Left lung (tissue), 10 donors: ENCODE measurements around the gene VARS1. TPM values are rescaled to one million over a fixed set of nuclear protein-coding genes. Genes with fewer than 3 reads are reported as not detected.

Source experiments
- ATAC-seq: fragments of 200-7000 bp; cut with Tn5 transposase; one replicate; pipeline ENCODE4 v1.9.1; 2020; ENCODE audit warnings: moderate library complexity
- DNase-seq, 4 donors: peaks; one replicate each; pipeline ENCODE4 v3.0.0-alpha.2; 2013 to 2020
- H3K27ac ChIP-seq, 2 donors: fragments of 200-600 bp; sonication (generic) in 1 of 2; one replicate each; pipeline versions ENCODE4 v1.5.0 to v1.8.0; 2020 to 2021
- H3K27me3 ChIP-seq, 2 donors: fragments of 200-600 bp; sonication (generic) in 1 of 2; one replicate each; pipeline versions ENCODE4 v1.5.0 to v1.8.0; 2020 to 2021
- H3K36me3 ChIP-seq, 2 donors: fragments of 200-600 bp; sonication (generic) in 1 of 2; one replicate each; pipeline versions ENCODE4 v1.5.0 to v1.8.0; 2020 to 2021
- H3K4me1 ChIP-seq, 2 donors: fragments of 200-600 bp; one replicate each; pipeline ENCODE4 v1.8.0; 2021
- H3K4me3 ChIP-seq, 2 donors: fragments of 200-600 bp; sonication (generic) in 1 of 2; one replicate each; pipeline versions ENCODE4 v1.5.0 to v1.8.0; 2020 to 2021; ENCODE audit warnings: mild to moderate bottlenecking in 1 of 2
- H3K9me3 ChIP-seq, 2 donors: fragments of 200-600 bp; sonication (generic) in 1 of 2; one replicate each; pipeline versions ENCODE4 v1.5.0 to v1.8.0; 2020 to 2021
- intact Hi-C, 2 donors: fragments of 100-400 bp; cut with DNase I; formaldehyde crosslinking; loops; one replicate each; pipeline versions ENCODE4 v1.11.2 to v1.14.2; 2022
- polyA plus RNA-seq, 6 donors: library from polyadenylated mRNA; unstranded; fragments of 120-200 nt; gene quantifications; one replicate each; pipeline ENCODE4 v1.2.1, GENCODE V29; 2013; ENCODE audit not compliant: insufficient read length in 6 of 6
- total RNA-seq, 2 donors: library from RNA; stranded (reverse); fragmentation: NEBNext Ultra II Directional; extraction: Animal tissue kit (Norgen Biotek cat#: 25700); gene quantifications; one replicate each; pipeline ENCODE4 v1.2.1, GENCODE V29; 2021
- TF ChIP-seq, protein P1 (sequence below), 2 donors: fragments of 200-600 bp; sonication (generic) in 1 of 2; IDR thresholded peaks; one replicate each; pipeline versions ENCODE4 v1.5.0 to v1.8.0; 2021; ENCODE audit warnings: antibody characterized with exemption in 2 of 2
- donor health status: DM: no; HTN: yes; CAD: no.
- donor health status: DM: no; HTN: no; CAD: no.

Gene VARS1
- total and polyA plus RNA-seq, 8 donors, result 38.4 to 103 (median 46.6) TPM

DNA sequence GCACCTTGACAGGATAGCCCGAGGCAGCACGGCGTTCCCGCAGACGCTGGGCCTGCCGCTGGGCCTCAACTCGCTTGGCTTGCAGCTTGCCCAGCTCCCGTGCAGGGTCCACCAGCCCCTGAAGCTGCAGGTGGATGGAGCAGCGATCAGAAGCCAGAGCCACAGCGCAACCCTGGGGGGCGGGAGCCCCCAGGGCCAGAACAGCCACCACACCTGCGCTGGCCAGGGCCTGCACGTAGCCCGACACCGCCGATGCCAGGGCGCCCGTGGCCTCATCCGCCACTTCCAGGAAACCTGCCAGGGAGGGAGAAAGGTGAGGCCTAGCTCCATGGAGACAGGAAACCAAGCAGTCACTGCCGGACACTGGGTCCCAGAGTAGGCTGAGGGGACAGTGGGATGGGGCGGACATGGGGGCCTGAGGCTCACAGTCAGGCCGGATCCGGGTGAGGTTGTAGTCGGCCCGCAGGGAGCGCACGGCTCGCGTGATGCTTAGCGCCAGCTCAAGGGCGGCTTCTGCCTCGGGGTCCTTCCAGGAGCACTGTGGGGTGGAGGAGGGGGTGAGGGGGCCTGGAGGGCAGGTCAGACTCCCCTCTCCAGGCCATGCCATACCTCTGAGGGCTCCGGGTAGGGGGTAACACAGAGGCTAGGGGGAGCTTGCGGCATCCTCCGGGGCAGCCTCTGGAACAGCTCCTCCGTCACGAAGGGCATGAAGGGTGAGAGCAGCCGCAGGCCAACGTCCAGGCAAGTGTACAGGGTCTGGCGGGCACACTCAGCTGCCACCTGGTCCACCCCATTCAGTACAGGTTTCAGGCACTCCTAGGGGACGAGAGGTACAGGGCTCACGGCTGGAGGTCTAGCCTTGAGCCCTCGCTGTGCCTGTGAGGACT is 16.3 kb downstream of the VARS1 start:
- H3K27ac ChIP-seq, result no peak overlapping the region

GRCh38 chr6:31778193-31778592 is 17.4 kb downstream of the VARS1 start:
- intact Hi-C loops, result no loop called here
- no peak overlapping the region for H3K27ac ChIP-seq
- no peaks in the 10 kb centered on the region for H3K9me3 ChIP-seq
- H3K4me1 ChIP-seq, result peaks cover 7 to 19% of the 10 kb centered on the region in 2 donors
- DNase-seq (peak in 1 of 4 donors; percentile 31), ATAC-seq (no peak)
- TF ChIP-seq, protein P1, sequence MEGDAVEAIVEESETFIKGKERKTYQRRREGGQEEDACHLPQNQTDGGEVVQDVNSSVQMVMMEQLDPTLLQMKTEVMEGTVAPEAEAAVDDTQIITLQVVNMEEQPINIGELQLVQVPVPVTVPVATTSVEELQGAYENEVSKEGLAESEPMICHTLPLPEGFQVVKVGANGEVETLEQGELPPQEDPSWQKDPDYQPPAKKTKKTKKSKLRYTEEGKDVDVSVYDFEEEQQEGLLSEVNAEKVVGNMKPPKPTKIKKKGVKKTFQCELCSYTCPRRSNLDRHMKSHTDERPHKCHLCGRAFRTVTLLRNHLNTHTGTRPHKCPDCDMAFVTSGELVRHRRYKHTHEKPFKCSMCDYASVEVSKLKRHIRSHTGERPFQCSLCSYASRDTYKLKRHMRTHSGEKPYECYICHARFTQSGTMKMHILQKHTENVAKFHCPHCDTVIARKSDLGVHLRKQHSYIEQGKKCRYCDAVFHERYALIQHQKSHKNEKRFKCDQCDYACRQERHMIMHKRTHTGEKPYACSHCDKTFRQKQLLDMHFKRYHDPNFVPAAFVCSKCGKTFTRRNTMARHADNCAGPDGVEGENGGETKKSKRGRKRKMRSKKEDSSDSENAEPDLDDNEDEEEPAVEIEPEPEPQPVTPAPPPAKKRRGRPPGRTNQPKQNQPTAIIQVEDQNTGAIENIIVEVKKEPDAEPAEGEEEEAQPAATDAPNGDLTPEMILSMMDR (IDR thresholded peaks at IDR 0.05), result no peak
- H3K4me3 ChIP-seq, result no peak overlapping the region
- peaks cover 0 to 53% of the 10 kb centered on the region in 2 donors for H3K36me3 ChIP-seq
- H3K27me3 ChIP-seq, result no peaks in the 10 kb centered on the region

More for the DNA sequence above, 16.3 kb downstream of the VARS1 start:
- no peaks in the 10 kb centered on the region for H3K27me3 ChIP-seq
- H3K4me3 ChIP-seq, result no peak overlapping the region
- intact Hi-C loops, result no loop called here
- peaks cover 0 to 63% of the 10 kb centered on the region in 2 donors for H3K36me3 ChIP-seq
- DNase-seq (peak in 1 of 4 donors; percentile 69), ATAC-seq (no peak)
- H3K9me3 ChIP-seq, result no peaks in the 10 kb centered on the region
- TF ChIP-seq, protein P1 (IDR thresholded peaks at IDR 0.05), result no peak
- peaks cover 7 to 18% of the 10 kb centered on the region in 2 donors for H3K4me1 ChIP-seq

DNA sequence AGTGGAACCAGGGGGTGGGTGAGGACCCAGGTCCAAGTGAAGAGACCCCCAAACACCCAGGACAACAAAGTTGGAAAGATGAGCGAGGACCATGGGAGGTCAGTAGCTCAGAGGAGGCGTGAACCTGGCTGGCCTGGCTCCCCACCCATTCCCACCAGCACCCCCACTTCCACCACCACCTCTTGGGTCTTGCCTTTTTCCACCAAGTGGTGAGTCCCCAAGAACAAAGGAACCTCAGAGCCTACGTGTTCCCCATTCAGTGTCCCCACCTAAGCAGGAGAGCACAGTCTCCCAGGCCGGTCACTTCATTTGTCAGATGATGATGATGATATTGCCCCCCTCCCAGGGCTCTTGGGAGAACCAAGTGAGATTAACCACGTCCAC is 17.9 kb downstream of the VARS1 start:
- no peak for DNase-seq
- intact Hi-C loops, result no loop called here
- H3K4me1 ChIP-seq, result peaks cover 7 to 24% of the 10 kb centered on the region in 2 donors
- TF ChIP-seq, protein P1 (IDR thresholded peaks at IDR 0.05), result no peak
- H3K36me3 ChIP-seq, result peaks cover 0 to 48% of the 10 kb centered on the region in 2 donors
- ATAC-seq, result no peak
- H3K9me3 ChIP-seq, result no peaks in the 10 kb centered on the region
- H3K4me3 ChIP-seq, result no peak overlapping the region
- no peaks in the 10 kb centered on the region for H3K27me3 ChIP-seq
- H3K27ac ChIP-seq, result peak overlapping the region in 1 of 2 donors; percentile 44

DNA sequence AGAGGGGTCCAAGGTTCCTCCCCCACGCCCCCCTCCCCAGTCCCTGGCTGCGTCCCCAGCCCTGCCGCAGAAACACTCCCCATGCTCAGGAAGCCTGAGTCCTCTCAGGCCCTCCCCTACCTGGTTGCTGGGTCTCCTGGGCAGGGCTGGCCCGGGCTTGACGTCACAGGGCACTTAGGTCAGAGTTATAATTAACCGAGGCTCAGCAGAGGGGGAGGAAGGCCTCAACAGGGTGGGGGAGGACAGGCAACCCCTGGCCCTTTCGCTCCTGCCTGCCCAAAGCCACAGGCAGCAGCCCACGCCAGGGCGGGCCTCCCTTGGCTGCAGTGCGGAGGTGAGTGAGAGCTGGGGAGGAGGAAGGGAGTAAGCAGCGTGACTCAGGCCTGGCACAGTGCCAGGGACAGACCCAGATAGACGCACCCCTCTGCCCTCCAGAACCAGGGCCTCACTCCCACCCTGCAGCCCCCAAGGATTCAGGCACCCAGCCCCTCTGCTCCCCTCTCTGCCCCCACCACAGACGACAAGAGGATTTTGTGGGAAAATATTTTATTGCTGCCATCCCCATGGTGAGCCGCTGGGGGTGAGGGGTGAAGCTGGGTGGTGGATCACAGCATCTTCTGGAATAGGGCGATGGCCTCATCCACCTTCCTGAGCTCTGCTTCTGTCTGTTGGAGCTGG is 18.4 kb downstream of the VARS1 start, which contains the start of gene VWA7:
Gene VWA7, minus strand, starts transcription at position 340 of the 678 bp plus-strand sequence. CDS start 549 bp downstream, outside the sequence.
- H3K4me3 ChIP-seq, result peak within 1 kb of the TSS in 1 of 2 donors; percentile 3
- no peaks in the 10 kb centered on the region for H3K9me3 ChIP-seq
- H3K27me3 ChIP-seq, result no peaks in the 10 kb centered on the region
- TF ChIP-seq, protein P1 (IDR thresholded peaks at IDR 0.05), result no peak
- peaks cover 0 to 42% of the 10 kb centered on the region in 2 donors for H3K36me3 ChIP-seq
- H3K4me1 ChIP-seq, result peaks cover 7 to 24% of the 10 kb centered on the region in 2 donors
- peak; percentile 86 for ATAC-seq
- intact Hi-C loops, result no loop called here
- peak in 3 of 4 donors; percentile 77 to 93 (median 89) for DNase-seq
- H3K27ac ChIP-seq, result peak within 1 kb of the TSS; percentile 44 to 53
